HL-60 (cell line): ENCODE results near the gene IDH3G.

ENCODE experiments used
- CTCF ChIP-seq: IDR thresholded peaks from one replicate; pipeline ENCODE4 v1.5.1; 2011; ENCODE audit warnings: low read length, control low read depth, inconsistent platforms; ENCODE audit not compliant: insufficient read depth
- GABPA ChIP-seq: IDR thresholded peaks from 2 replicates; pipeline ENCODE4 v1.6.1; 2012; ENCODE audit warnings: low read depth
- POLR2AphosphoS5 ChIP-seq: IDR thresholded peaks from 2 replicates; pipeline ENCODE4 v1.6.1; 2012; ENCODE audit warnings: low read depth
- REST ChIP-seq: IDR thresholded peaks from 2 replicates; pipeline ENCODE4 v1.6.1; 2012; ENCODE audit warnings: low read depth; ENCODE audit not compliant: insufficient replicate concordance
- SPI1 ChIP-seq: IDR thresholded peaks from 2 replicates; pipeline ENCODE4 v1.6.1; 2012; ENCODE audit warnings: low read depth, mild to moderate bottlenecking, borderline replicate concordance

- no peak for TF ChIP-seq CTCF
- TF ChIP-seq GABPA: no peak
- TF ChIP-seq POLR2AphosphoS5: no peak
- TF ChIP-seq REST: no peak
- TF ChIP-seq SPI1: no peak
Observed at GRCh38 chrX:153779891-153780677, 14.1 kb downstream of the IDH3G start.
